Panc1 (cell line): ENCODE results near the gene SOBP. TPM values are rescaled to one million over a fixed set of nuclear protein-coding genes. Genes with fewer than 3 reads are reported as not detected.

ENCODE experiments used
- ATAC-seq: fragments of 200-7000 bp; cut with Tn5 transposase; 2 replicates; pipeline ENCODE4 v1.9.1; 2020; ENCODE audit warnings: mild to moderate bottlenecking, moderate library complexity
- BruUV-seq: library from RNA; stranded (reverse); fragments of 400-500 nt; replicated peaks from 2 replicates; lab custom pipeline; 2021; lab: Mats Ljungman, UMichigan
- CTCF ChIA-PET: fragments of 300-600 bp; sonication (Branson Sonifier 250); formaldehyde crosslinking; loops from one replicate; lab custom pipeline; 2022; ENCODE audit warnings: antibody characterized with exemption; lab: Charles Lee
- POLR2A ChIA-PET: fragments of 300-600 bp; sonication (Branson Sonifier 250); formaldehyde crosslinking; loops from one replicate; lab custom pipeline; 2022; ENCODE audit warnings: antibody characterized with exemption; lab: Charles Lee
- DNase-seq: peaks from one replicate; pipeline ENCODE4 v3.0.0-alpha.2; 2010; ENCODE audit warnings: low read depth, low spot score
- H3K27ac ChIP-seq: 2 replicates; pipeline ENCODE4 v1.5.1; 2011; ENCODE audit warnings: mild to moderate bottlenecking, low read length, inconsistent platforms
- H3K27me3 ChIP-seq: fragments of 200-500 bp; sonication (Bioruptor generic); 2 replicates; pipeline ENCODE4 v1.6.0; 2014; ENCODE audit warnings: low read length, inconsistent platforms; ENCODE audit not compliant: control insufficient read depth, insufficient read depth
- H3K36me3 ChIP-seq: fragments of 200-500 bp; sonication (Bioruptor generic); 2 replicates; pipeline ENCODE4 v1.5.1; 2014; ENCODE audit warnings: inconsistent platforms, mild to moderate bottlenecking, low read length, moderate library complexity; ENCODE audit not compliant: control insufficient read depth, insufficient read depth
- H3K4me1 ChIP-seq: 2 replicates; pipeline ENCODE4 v1.5.1; 2011; ENCODE audit warnings: inconsistent platforms, mild to moderate bottlenecking, low read length, moderate library complexity; ENCODE audit not compliant: control insufficient read depth, insufficient read depth
- H3K4me3 ChIP-seq, 2 experiments: 2 replicates each; pipeline ENCODE4 v1.5.1; 2011 to 2012; ENCODE audit warnings: low read depth in 2 of 2, low read length in 2 of 2, mild to moderate bottlenecking in 2 of 2, inconsistent platforms in 1 of 2, moderate library complexity in 1 of 2
- H3K9me3 ChIP-seq: fragments of 200-500 bp; sonication (Bioruptor generic); 2 replicates; pipeline ENCODE4 v1.5.1; 2014; ENCODE audit warnings: low read depth, mild to moderate bottlenecking, inconsistent platforms, low read length, moderate library complexity; ENCODE audit not compliant: control insufficient read depth, insufficient read depth
- POLR2AphosphoS5 ChIP-seq: IDR thresholded peaks from 2 replicates; pipeline ENCODE4 v1.6.1; 2012; ENCODE audit warnings: mild to moderate bottlenecking, low read depth, low read length, moderate library complexity
- SIN3A ChIP-seq: IDR thresholded peaks from 2 replicates; pipeline ENCODE4 v1.6.1; 2012; ENCODE audit warnings: low read depth, mild to moderate bottlenecking, low read length, moderate library complexity, borderline replicate concordance; ENCODE audit not compliant: insufficient read depth
- TCF7L2 ChIP-seq: IDR thresholded peaks from 2 replicates; pipeline ENCODE4 v1.6.1; 2011; ENCODE audit warnings: mild to moderate bottlenecking, low read depth, low read length, inconsistent platforms
- in situ Hi-C: cut with HindIII; loops from 2 replicates; pipeline ENCODE4 v1.10.0; 2016; ENCODE audit warnings: low sequenced_read_pairs, low pct_unique_long_range_greater_than_20kb
- intact Hi-C: fragments of 100-400 bp; cut with micrococcal nuclease; formaldehyde crosslinking; loops from one replicate; pipeline ENCODE4 v1.10.0; 2022; ENCODE audit not compliant: unreplicated experiment
- total RNA-seq: library from RNA; stranded (reverse); gene quantifications from one replicate; pipeline ENCODE4 v1.2.1, GENCODE V29; 2021; ENCODE audit not compliant: unreplicated experiment
- TF ChIP-seq, protein P1 (sequence below): fragments of 450-650 bp; IDR thresholded peaks from 2 replicates; pipeline ENCODE4 v1.5.1; 2017; ENCODE audit warnings: mild to moderate bottlenecking
- TF ChIP-seq, protein P2 (sequence below), 2 experiments: IDR thresholded peaks; 2 replicates each; pipeline ENCODE4 v1.6.1; 2011 to 2012; ENCODE audit warnings: low read depth in 2 of 2, control low read depth in 1 of 2, low read length in 1 of 2, mild to moderate bottlenecking in 1 of 2, moderate library complexity in 1 of 2; ENCODE audit not compliant: insufficient read depth in 1 of 2

SOBP gene
- total RNA-seq, 1 experiment from 2014 or later: 9.0 TPM

DNA sequence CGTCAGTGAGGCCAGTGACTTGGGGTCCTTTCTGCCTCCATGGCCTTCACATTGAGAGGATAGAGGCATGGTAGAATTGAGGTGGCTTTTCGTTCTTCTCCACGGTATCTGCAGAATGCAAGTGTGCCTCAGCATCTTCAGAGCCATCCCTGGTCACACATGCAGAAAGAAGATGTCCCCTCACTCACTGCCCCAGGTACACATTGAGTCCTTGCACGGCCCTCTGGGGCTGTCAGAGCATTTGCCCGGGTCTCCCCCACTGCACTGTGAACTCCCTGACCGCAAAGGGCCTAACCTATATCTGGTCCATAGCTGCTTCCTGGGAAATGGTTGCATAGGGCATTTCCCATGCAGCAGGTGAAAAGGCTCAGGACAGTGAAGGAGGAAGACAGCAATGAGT lies 218.5 kb downstream of the SOBP start:
- no peak for TF ChIP-seq TCF7L2
- TF ChIP-seq, protein P1, sequence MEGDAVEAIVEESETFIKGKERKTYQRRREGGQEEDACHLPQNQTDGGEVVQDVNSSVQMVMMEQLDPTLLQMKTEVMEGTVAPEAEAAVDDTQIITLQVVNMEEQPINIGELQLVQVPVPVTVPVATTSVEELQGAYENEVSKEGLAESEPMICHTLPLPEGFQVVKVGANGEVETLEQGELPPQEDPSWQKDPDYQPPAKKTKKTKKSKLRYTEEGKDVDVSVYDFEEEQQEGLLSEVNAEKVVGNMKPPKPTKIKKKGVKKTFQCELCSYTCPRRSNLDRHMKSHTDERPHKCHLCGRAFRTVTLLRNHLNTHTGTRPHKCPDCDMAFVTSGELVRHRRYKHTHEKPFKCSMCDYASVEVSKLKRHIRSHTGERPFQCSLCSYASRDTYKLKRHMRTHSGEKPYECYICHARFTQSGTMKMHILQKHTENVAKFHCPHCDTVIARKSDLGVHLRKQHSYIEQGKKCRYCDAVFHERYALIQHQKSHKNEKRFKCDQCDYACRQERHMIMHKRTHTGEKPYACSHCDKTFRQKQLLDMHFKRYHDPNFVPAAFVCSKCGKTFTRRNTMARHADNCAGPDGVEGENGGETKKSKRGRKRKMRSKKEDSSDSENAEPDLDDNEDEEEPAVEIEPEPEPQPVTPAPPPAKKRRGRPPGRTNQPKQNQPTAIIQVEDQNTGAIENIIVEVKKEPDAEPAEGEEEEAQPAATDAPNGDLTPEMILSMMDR: no peak
- TF ChIP-seq, protein P2, sequence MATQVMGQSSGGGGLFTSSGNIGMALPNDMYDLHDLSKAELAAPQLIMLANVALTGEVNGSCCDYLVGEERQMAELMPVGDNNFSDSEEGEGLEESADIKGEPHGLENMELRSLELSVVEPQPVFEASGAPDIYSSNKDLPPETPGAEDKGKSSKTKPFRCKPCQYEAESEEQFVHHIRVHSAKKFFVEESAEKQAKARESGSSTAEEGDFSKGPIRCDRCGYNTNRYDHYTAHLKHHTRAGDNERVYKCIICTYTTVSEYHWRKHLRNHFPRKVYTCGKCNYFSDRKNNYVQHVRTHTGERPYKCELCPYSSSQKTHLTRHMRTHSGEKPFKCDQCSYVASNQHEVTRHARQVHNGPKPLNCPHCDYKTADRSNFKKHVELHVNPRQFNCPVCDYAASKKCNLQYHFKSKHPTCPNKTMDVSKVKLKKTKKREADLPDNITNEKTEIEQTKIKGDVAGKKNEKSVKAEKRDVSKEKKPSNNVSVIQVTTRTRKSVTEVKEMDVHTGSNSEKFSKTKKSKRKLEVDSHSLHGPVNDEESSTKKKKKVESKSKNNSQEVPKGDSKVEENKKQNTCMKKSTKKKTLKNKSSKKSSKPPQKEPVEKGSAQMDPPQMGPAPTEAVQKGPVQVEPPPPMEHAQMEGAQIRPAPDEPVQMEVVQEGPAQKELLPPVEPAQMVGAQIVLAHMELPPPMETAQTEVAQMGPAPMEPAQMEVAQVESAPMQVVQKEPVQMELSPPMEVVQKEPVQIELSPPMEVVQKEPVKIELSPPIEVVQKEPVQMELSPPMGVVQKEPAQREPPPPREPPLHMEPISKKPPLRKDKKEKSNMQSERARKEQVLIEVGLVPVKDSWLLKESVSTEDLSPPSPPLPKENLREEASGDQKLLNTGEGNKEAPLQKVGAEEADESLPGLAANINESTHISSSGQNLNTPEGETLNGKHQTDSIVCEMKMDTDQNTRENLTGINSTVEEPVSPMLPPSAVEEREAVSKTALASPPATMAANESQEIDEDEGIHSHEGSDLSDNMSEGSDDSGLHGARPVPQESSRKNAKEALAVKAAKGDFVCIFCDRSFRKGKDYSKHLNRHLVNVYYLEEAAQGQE (IDR thresholded peaks at IDR 0.05; ENCODE audit: insufficient read depth in 1 of 2, low read depth in 2 of 2, low read length in 1 of 2): no peak
- TF ChIP-seq POLR2AphosphoS5: no peak
- no peak for TF ChIP-seq SIN3A
- CTCF ChIA-PET: interaction anchor here (0.5 kb wide), 1 partner anchor 1330 kb away, joined by 5 read pairs; no protein-coding TSS in a partner anchor
- H3K4me3 ChIP-seq: no peak overlapping the region
- in situ Hi-C loops (no loop called here), intact Hi-C loops (no loop called here)
- H3K27ac ChIP-seq: no peak overlapping the region
- peaks cover 8% of the 10 kb centered on the region; the same call in 1 of the 2 replicates for H3K27me3 ChIP-seq
- no peaks in the 10 kb centered on the region for H3K36me3 ChIP-seq
- no peaks in the 10 kb centered on the region for H3K9me3 ChIP-seq
- ATAC-seq (no peak), DNase-seq (no peak)
- no peaks in the 10 kb centered on the region; the same call in 1 of the 2 replicates for H3K4me1 ChIP-seq
- POLR2A ChIA-PET: no interaction called here
- BruUV-seq: no TSS peak

DNA sequence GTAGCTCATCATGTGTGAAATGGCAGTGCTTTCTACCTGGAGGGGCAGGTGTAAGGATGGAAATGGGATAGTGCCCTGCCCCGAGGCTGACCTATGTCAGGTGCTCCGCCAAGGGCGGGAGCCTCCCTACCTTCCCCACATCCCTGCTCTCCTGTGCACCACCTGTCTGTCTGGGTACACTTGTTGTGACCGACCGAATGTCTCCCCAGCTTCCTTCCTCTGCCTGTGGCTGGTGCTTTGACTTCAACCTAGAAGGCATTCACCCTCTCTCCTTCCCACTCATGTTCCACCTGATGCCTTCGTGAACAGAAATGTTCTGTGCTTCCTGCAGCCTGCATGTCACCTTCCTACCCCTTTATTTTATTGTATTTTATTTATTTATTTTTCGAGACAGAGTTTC lies 219.4 kb downstream of the SOBP start:
- H3K4me1 ChIP-seq: no peaks in the 10 kb centered on the region; the same call in 1 of the 2 replicates
- POLR2A ChIA-PET: no interaction called here
- ATAC-seq (no peak), DNase-seq (no peak)
- no peaks in the 10 kb centered on the region for H3K9me3 ChIP-seq
- H3K27ac ChIP-seq: no peak overlapping the region
- no TSS peak for BruUV-seq
- intact Hi-C loops: no loop called here
- TF ChIP-seq TCF7L2: no peak
- CTCF ChIA-PET: no interaction called here
- peaks cover 8% of the 10 kb centered on the region; the same call in 1 of the 2 replicates for H3K27me3 ChIP-seq
- no peaks in the 10 kb centered on the region for H3K36me3 ChIP-seq
- no peak overlapping the region for H3K4me3 ChIP-seq
- in situ Hi-C loops: no loop called here

Other genes starting within 250 kb of the SOBP start
- gene PDSS2, start 30.6 kb upstream of the SOBP start, total RNA-seq: 17.7 TPM